ENCODE data around the gene SRPK2.
"Not testable (repeated sequence)": the region's sequence is repeated elsewhere in the genome, so short reads cannot be mapped to it uniquely, and the experiment has no call there.

Gene SRPK2

GRCh38 chr7:105336009-105336408 lies 52.7 kb downstream of the SRPK2 start:
- DNase-seq, result no peak

GRCh38 chr7:105332661-105333060 lies 56.1 kb downstream of the SRPK2 start:
- not testable (repeated sequence) for DNase-seq

GRCh38 chr7:105330526-105330925 lies 58.2 kb downstream of the SRPK2 start:
- no peak for DNase-seq

GRCh38 chr7:105327201-105327600 lies 61.5 kb downstream of the SRPK2 start:
- no peak for DNase-seq

GRCh38 chr7:105325216-105325904 lies 63.4 kb downstream of the SRPK2 start:
- no peak for DNase-seq

GRCh38 chr7:105324606-105325005 lies 64.1 kb downstream of the SRPK2 start:
- DNase-seq, result not testable (repeated sequence)

GRCh38 chr7:105323366-105323765 lies 65.4 kb downstream of the SRPK2 start:
- no peak for DNase-seq

- no peak for DNase-seq
Observed at GRCh38 chr7:105322655-105323277, 66.0 kb downstream of the SRPK2 start.

GRCh38 chr7:105321754-105322455 lies 66.8 kb downstream of the SRPK2 start:
- DNase-seq, result no peak

GRCh38 chr7:105320896-105321295 lies 67.8 kb downstream of the SRPK2 start:
- no peak for DNase-seq

DNA sequence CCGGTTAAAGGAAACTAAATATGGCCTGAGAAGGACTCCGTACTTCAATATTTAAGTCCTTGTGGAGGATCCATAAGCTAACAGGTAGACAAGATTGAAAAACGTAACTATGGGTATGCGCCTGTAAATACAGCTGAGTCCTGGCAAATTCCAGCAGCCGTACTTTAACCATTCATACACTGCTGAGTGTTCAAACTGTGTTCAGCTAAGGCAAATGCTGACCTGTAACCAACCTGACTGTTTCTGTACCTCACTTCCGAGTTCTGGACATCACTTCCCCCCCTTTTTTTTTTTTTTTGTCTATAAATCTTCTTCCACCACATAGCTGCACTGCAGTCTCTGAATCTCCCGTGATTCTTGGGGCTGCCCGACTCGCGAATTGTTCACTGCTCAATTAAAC lies 69.1 kb downstream of the SRPK2 start:
- DNase-seq, result no peak

GRCh38 chr7:105316578-105317344 lies 72.0 kb downstream of the SRPK2 start:
- no peak for DNase-seq

DNA sequence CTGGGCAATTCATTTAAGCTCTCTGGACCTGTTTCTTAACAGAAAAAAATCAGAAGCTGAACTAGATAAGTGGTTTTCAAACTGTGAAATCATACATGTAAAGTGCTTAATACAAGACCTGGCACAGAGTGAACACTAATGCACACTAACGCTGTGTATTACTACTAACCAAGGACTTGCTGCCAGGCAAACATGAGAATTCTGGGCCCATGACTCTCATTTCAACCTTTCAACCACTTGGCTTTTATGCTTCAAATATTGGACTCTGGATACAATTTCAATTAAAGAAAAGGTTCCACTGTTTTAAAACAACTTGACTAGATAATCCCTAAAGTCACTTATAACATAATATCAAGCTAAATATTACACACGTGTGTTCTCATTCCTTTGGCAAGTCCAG lies 73.4 kb downstream of the SRPK2 start:
- no peak for DNase-seq

DNA sequence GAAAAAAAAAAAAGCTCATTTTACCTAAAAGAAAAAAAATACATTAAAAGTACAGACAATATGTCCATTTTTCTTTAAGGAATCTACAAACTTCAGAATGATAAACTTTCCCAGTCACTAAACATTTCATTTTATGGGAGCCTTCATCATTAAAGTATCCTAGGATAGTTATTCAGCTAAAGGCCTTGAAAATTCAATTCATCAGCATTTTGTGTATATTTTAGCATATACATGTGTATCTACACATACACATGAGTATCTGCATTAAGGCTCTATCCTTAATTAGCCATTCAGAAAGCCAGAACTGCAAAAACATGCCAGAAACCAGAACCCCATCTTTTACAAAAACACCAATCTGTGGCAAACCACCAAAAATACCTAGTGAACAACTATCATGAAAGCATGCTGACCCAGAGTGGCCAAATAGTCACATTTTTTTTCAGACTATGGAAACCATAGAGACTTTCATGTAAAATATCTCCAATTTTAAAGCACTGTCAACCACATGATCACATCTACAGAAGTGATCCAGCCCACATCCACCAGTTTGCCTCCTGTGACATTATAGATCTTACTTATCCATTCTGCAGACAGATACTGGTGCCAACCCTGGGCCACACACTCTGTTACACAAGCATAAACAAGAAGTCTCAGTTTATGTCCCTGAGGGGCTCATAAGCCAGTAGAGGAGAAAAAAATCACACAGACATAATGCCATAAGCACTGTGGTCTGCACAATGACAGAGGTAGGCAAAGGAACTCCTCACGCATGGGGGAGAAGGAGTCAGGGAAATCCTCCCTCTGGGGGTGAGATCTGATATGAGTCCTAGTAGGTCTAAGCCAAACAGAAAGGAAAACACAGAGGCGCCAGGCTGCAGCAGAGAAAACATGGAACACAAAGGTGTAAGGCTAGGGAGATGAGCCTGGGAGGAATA lies 79.2 kb downstream of the SRPK2 start:
- DNase-seq, result no peak

GRCh38 chr7:105307163-105307672 lies 81.5 kb downstream of the SRPK2 start:
- no peak for DNase-seq

DNA sequence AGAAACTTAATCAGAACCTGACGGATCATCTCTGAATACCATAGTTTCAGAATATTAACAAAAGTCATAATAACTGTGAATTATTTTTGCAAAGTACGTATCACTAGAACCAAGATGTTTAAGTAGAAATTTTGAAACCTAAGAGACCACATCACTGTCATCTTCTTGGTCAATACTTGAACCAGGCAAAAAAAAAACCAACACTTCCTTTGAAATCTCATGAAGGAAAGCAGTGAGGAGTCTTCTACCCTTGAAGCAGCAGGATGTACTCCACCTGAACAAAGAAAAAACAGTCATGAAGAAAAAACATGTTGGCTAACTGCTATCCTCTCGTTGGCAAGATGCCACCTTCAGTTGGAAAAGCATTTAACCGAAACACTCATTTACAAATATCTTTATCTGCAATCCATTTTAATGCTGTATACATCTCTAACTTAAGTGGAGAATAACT lies 82.4 kb downstream of the SRPK2 start:
- no peak for DNase-seq

DNA sequence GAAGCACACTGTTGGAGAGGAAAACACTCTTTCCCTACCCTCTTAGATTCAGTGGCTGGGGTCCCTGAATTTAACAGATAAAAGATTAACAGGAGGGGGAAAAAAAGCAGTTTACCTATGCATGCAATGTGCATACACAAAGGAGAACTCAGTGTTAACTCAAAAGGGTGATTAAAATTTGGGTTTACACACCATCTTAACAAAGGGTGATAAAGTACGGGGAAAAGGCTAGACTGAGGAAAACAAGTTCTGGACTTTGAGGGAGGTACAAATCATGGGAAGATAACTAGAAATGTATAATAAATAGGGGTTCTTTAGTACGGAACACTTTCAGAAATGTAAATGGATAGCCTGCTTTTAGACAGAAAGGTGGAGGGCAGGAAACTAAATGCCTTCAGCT lies 83.1 kb downstream of the SRPK2 start:
- DNase-seq, result no peak

GRCh38 chr7:105304040-105304895 lies 84.5 kb downstream of the SRPK2 start:
- DNase-seq, result no peak

- not testable (repeated sequence) for DNase-seq
Observed at GRCh38 chr7:105300587-105300986, 88.1 kb downstream of the SRPK2 start.

- no peak for DNase-seq
Observed at GRCh38 chr7:105298439-105298894, 90.3 kb downstream of the SRPK2 start.

DNA sequence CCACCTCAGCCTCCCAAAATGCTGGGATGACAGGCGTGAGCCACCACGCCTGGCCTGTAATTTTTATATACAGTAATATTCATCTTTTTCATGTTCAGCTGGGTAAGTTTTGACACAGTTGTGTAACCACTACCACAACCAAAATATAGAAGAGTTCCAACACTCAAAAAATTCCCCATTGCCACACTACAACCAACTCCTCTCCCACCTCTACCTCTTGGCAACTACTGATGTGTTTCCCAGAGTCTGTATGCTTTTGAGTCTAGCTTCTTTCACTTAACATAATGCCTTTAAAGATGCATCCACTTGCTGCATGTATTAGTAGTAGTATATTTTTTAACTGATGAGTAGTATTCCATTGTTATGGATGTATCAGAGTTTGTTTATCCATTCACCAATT lies 90.7 kb downstream of the SRPK2 start:
- DNase-seq, result no peak

All from GOT3 (cell line).